Progenitor cell of endocrine pancreas (in vitro differentiated cells): ENCODE measurements around the gene RAP1A. TPM values are rescaled to one million over a fixed set of nuclear protein-coding genes. Genes with fewer than 3 reads are reported as not detected.

ENCODE experiments used
- DNase-seq: peaks from one replicate; pipeline ENCODE4 v3.0.0; 2021; ENCODE audit warnings: low spot score; ENCODE audit not compliant: unreplicated experiment
- H3K27ac Mint-ChIP-seq: 2 replicates; pipeline ENCODE4 v1.8.0; 2021; ENCODE audit warnings: mild to moderate bottlenecking, moderate library complexity, mixed read lengths
- H3K27me3 Mint-ChIP-seq: 2 replicates; pipeline ENCODE4 v1.8.0; 2021; ENCODE audit warnings: mixed read lengths
- H3K36me3 Mint-ChIP-seq: 2 replicates; pipeline ENCODE4 v1.8.0; 2022; ENCODE audit warnings: mixed read lengths; ENCODE audit not compliant: insufficient read depth
- H3K4me1 Mint-ChIP-seq: 2 replicates; pipeline ENCODE4 v1.8.0; 2021; ENCODE audit warnings: low read depth, mixed read lengths
- H3K4me3 Mint-ChIP-seq: 2 replicates; pipeline ENCODE4 v1.8.0; 2021; ENCODE audit warnings: low read depth, mild to moderate bottlenecking, moderate library complexity, mixed read lengths
- H3K9me3 Mint-ChIP-seq: 2 replicates; pipeline ENCODE4 v1.8.0; 2021; ENCODE audit warnings: low read depth, mixed read lengths
- CTCF ChIP-seq: fragments of 200-600 bp; sonication (generic); IDR thresholded peaks from one replicate; pipeline ENCODE4 v1.5.0; 2021; ENCODE audit warnings: antibody characterized with exemption, mild to moderate bottlenecking; ENCODE audit not compliant: unreplicated experiment
- total RNA-seq: library from RNA; stranded (reverse); gene quantifications from 2 replicates; pipeline ENCODE4 v1.2.1, GENCODE V29; 2021

The RAP1A gene
- total RNA-seq, 1 donor from 2014 or later = 36.6 TPM

GRCh38 chr1:111593403-111594305, 25.9 kb upstream of the RAP1A start:
- no peaks in the 10 kb centered on the region for H3K9me3 Mint-ChIP-seq
- peaks cover 15% of the 10 kb centered on the region for H3K4me1 Mint-ChIP-seq
- no peaks in the 10 kb centered on the region for H3K27me3 Mint-ChIP-seq
- H3K4me3 Mint-ChIP-seq = no peak overlapping the region
- no peak for DNase-seq
- no peak for TF ChIP-seq CTCF
- H3K27ac Mint-ChIP-seq = peak overlapping the region; percentile 75
- H3K36me3 Mint-ChIP-seq = no peaks in the 10 kb centered on the region

- Mint-ChIP-seq H3K9me3 (no peaks in the 10 kb centered on the region), H3K4me1 (peaks cover 15% of the 10 kb centered on the region), H3K27ac (peak overlapping the region; percentile 69), H3K27me3 (no peaks in the 10 kb centered on the region), H3K36me3 (no peaks in the 10 kb centered on the region), H3K4me3 (no peak overlapping the region)
- no peak for DNase-seq
- TF ChIP-seq CTCF = no peak
Observed at GRCh38 chr1:111594306-111594693, 25.3 kb upstream of the RAP1A start.

GRCh38 chr1:111595807-111596206, 23.8 kb upstream of the RAP1A start:
- Mint-ChIP-seq H3K36me3 (no peaks in the 10 kb centered on the region), H3K4me1 (peaks cover 20% of the 10 kb centered on the region), H3K27me3 (no peaks in the 10 kb centered on the region), H3K9me3 (no peaks in the 10 kb centered on the region), H3K27ac (no peak overlapping the region), H3K4me3 (no peak overlapping the region)
- DNase-seq = no peak
- TF ChIP-seq CTCF = no peak

GRCh38 chr1:111596499-111596898, 23.1 kb upstream of the RAP1A start:
- Mint-ChIP-seq H3K27ac (no peak overlapping the region), H3K36me3 (no peaks in the 10 kb centered on the region), H3K27me3 (no peaks in the 10 kb centered on the region), H3K4me3 (no peak overlapping the region), H3K9me3 (no peaks in the 10 kb centered on the region), H3K4me1 (peaks cover 20% of the 10 kb centered on the region)
- DNase-seq = no peak
- no peak for TF ChIP-seq CTCF

- Mint-ChIP-seq H3K4me3 (no peak overlapping the region), H3K4me1 (peaks cover 18% of the 10 kb centered on the region), H3K27me3 (no peaks in the 10 kb centered on the region), H3K27ac (no peak overlapping the region), H3K9me3 (no peaks in the 10 kb centered on the region), H3K36me3 (no peaks in the 10 kb centered on the region)
- no peak for DNase-seq
- TF ChIP-seq CTCF = no peak
Observed at GRCh38 chr1:111597426-111597825, 22.2 kb upstream of the RAP1A start.
